Spleen (tissue), 11 donors: Measurements from ENCODE around the gene CASP7. TPM values are rescaled to one million over a fixed set of nuclear protein-coding genes. Genes with fewer than 3 reads are reported as not detected.

ENCODE experiments used
- DNase-seq: peaks from one replicate; pipeline ENCODE4 v3.0.0-alpha.2; 2020
- H3K27ac ChIP-seq, 8 donors: fragments of 200-600 bp; sonication (generic) in 7 of 8; 1 replicate in 4 of 8; 2 replicates in 4 of 8; pipeline versions ENCODE4 v1.5.0 to v1.8.0; 2016 to 2021; ENCODE audit warnings: inconsistent platforms in 4 of 8, mild to moderate bottlenecking in 4 of 8, moderate library complexity in 1 of 8
- H3K27me3 ChIP-seq, 7 donors: fragments of 200-600 bp; sonication (generic) in 6 of 7; replicated peaks in 1 of 7; 1 replicate in 4 of 7; 2 replicates in 3 of 7; pipeline versions ENCODE4 v1.5.0 to v1.8.0; 2016 to 2021; ENCODE audit warnings: inconsistent platforms in 3 of 7, mild to moderate bottlenecking in 1 of 7
- H3K36me3 ChIP-seq, 6 donors: fragments of 200-600 bp; sonication (generic) in 5 of 6; 1 replicate in 4 of 6; 2 replicates in 2 of 6; pipeline versions ENCODE4 v1.5.0 to v1.8.0; 2016 to 2021; ENCODE audit warnings: inconsistent platforms in 2 of 6
- H3K4me1 ChIP-seq, 6 donors: fragments of 200-600 bp; sonication (generic) in 5 of 6; 1 replicate in 3 of 6; 2 replicates in 3 of 6; pipeline versions ENCODE4 v1.5.0 to v1.8.0; 2016 to 2021; ENCODE audit warnings: inconsistent platforms in 3 of 6
- H3K4me3 ChIP-seq, 8 donors: fragments of 200-600 bp; sonication (generic) in 7 of 8; 1 replicate in 4 of 8; 2 replicates in 4 of 8; pipeline versions ENCODE4 v1.5.0 to v1.8.0; 2016 to 2021; ENCODE audit warnings: inconsistent platforms in 4 of 8, mild to moderate bottlenecking in 4 of 8, moderate library complexity in 2 of 8
- H3K9me3 ChIP-seq, 8 donors: fragments of 200-600 bp; sonication (generic) in 7 of 8; 1 replicate in 4 of 8; 2 replicates in 4 of 8; pipeline versions ENCODE4 v1.5.0 to v1.8.0; 2016 to 2021; ENCODE audit warnings: inconsistent platforms in 4 of 8
- POLR2A ChIP-seq, 3 donors: fragments of 450-650 bp; IDR thresholded peaks; one replicate each; pipeline ENCODE4 v1.5.1; 2017; ENCODE audit warnings: antibody characterized with exemption in 3 of 3, mild to moderate bottlenecking in 1 of 3
- POLR2AphosphoS5 ChIP-seq, 3 donors: sonication (generic); formaldehyde crosslinking; IDR thresholded peaks; one replicate each; pipeline ENCODE4 v1.5.1; 2017; ENCODE audit warnings: antibody characterized with exemption in 3 of 3
- WGBS, 5 donors: extraction: QIAGEN DNeasy Blood & Tissue Kit in 3 of 5; methylation state at CpG; one replicate each; pipeline versions ENCODE4 v1.1.5 to v1.1.7; 2013 to 2018; 5-methylcytosine and 5-hydroxymethylcytosine counted together
- intact Hi-C: fragments of 100-400 bp; cut with DNase I; formaldehyde crosslinking; loops from one replicate; pipeline ENCODE4 v1.15.0; 2023; ENCODE audit warnings: low total_unique reads
- polyA plus RNA-seq, 3 donors: library from polyadenylated mRNA; stranded (reverse); fragments of 200-250 nt; gene quantifications; one replicate each; pipeline ENCODE4 v1.2.1, GENCODE V29; 2013
- total RNA-seq, 7 donors: library from RNA; depleted of rRNA in 3 of 7; stranded (reverse); fragments of >200 nt in 3 of 7; fragmentation: NEBNext Ultra II Directional in 4 of 7; extraction: Animal tissue kit (Norgen Biotek cat#: 25700) in 4 of 7; gene quantifications; one replicate each; pipeline versions ENCODE4 v1.1.0 to v1.2.1, GENCODE V29; 2016 to 2021
- TF ChIP-seq, protein P1 (sequence below), 11 experiments: fragments of 200-600 bp in 7 of 11; fragments of 450-650 bp in 4 of 11; sonication (generic) in 4 of 11; IDR thresholded peaks in 8 of 11; conservative IDR thresholded peaks in 3 of 11; 1 replicate in 7 of 11; 2 replicates in 4 of 11; pipeline versions ENCODE4 v1.4.0 to v1.8.0; 2016 to 2021; ENCODE audit warnings: antibody characterized with exemption in 11 of 11, inconsistent platforms in 4 of 11, mild to moderate bottlenecking in 1 of 11
- donor health status: healthy with polysubstance abuse.
- donor health status: DM: no; HTN: no; CAD: no; lungs with moderate emphysema.
- donor health status: DM: no; HTN: no; CAD: no.
- donor health status: Bipolar disorder and iron deficiency.
- donor health status: healthy.
- donor health status: DM: no; HTN: no; CAD: no.
- donor health status: DM: yes; HTN: yes; CAD: no.

CASP7 gene
- total and polyA plus RNA-seq, 10 donors, result 10.4 to 27.3 (median 19.2) TPM

DNA sequence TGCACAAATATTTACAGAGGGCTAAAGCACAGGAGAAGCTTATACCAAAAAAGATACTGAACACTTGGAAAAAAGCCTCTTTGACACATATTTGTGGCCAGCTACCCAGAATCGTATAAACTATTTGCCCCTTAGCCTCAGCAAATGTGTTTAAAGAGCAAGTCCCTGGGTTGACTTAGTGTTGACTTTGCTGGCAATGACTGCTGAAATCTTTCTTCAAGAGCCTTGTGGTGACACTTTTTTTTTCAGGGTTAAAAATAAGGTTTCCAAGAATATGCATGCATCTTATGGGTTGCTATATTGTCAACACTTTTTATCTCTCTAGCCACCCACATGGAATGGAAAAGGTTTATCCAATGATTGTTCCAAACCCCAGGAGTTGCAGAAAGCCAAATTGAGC lies 56.9 kb downstream of the CASP7 start:
- Histone ChIP-seq H3K4me3 (no peak overlapping the region), H3K9me3 (no peaks in the 10 kb centered on the region), H3K36me3 (peaks cover 0 to 24% (median 0%) of the 10 kb centered on the region in 6 donors), H3K27me3 (no peaks in the 10 kb centered on the region), H3K4me1 (peaks cover 0 to 6% (median 0%) of the 10 kb centered on the region in 6 donors), H3K27ac (no peak overlapping the region)
- intact Hi-C loops, result no loop called here
- 62 to 95% (median 73%) methylated on average over 1 of the region's 1 CpG for WGBS, 5 donors
- TF ChIP-seq POLR2A (IDR thresholded peaks at IDR 0.05) (no peak), POLR2AphosphoS5 (IDR thresholded peaks at IDR 0.05) (no peak)
- TF ChIP-seq, protein P1, sequence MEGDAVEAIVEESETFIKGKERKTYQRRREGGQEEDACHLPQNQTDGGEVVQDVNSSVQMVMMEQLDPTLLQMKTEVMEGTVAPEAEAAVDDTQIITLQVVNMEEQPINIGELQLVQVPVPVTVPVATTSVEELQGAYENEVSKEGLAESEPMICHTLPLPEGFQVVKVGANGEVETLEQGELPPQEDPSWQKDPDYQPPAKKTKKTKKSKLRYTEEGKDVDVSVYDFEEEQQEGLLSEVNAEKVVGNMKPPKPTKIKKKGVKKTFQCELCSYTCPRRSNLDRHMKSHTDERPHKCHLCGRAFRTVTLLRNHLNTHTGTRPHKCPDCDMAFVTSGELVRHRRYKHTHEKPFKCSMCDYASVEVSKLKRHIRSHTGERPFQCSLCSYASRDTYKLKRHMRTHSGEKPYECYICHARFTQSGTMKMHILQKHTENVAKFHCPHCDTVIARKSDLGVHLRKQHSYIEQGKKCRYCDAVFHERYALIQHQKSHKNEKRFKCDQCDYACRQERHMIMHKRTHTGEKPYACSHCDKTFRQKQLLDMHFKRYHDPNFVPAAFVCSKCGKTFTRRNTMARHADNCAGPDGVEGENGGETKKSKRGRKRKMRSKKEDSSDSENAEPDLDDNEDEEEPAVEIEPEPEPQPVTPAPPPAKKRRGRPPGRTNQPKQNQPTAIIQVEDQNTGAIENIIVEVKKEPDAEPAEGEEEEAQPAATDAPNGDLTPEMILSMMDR (IDR thresholded peaks at IDR 0.05 in 8 of 11, conservative IDR thresholded peaks at IDR 0.05 in 3 of 11), result no peak
- no peak for DNase-seq

- intact Hi-C loops, result no loop called here
- 63 to 75% (median 68%) methylated on average over 4 of the region's 4 CpGs for WGBS, 5 donors
- Histone ChIP-seq H3K27me3 (no peaks in the 10 kb centered on the region), H3K9me3 (no peaks in the 10 kb centered on the region), H3K4me3 (no peak overlapping the region), H3K4me1 (peaks cover 0 to 6% (median 0%) of the 10 kb centered on the region in 6 donors), H3K36me3 (peaks cover 0 to 3% (median 0%) of the 10 kb centered on the region in 6 donors), H3K27ac (no peak overlapping the region)
- no peak for DNase-seq
- TF ChIP-seq POLR2A (IDR thresholded peaks at IDR 0.05), result no peak
- TF ChIP-seq, protein P1 (IDR thresholded peaks at IDR 0.05 in 8 of 11, conservative IDR thresholded peaks at IDR 0.05 in 3 of 11), result no peak
- TF ChIP-seq POLR2AphosphoS5 (IDR thresholded peaks at IDR 0.05), result no peak
Measured at GRCh38 chr10:113739031-113739430, 59.3 kb downstream of the CASP7 start.

GRCh38 chr10:113739577-113739976 lies 59.9 kb downstream of the CASP7 start:
- 56 to 83% (median 72%) methylated on average over 3 of the region's 3 CpGs for WGBS, 5 donors
- peaks cover 0 to 6% (median 0%) of the 10 kb centered on the region in 6 donors for H3K4me1 ChIP-seq
- DNase-seq, result no peak
- no peaks in the 10 kb centered on the region for H3K9me3 ChIP-seq
- TF ChIP-seq, protein P1 (IDR thresholded peaks at IDR 0.05 in 8 of 11, conservative IDR thresholded peaks at IDR 0.05 in 3 of 11), result no peak
- TF ChIP-seq POLR2AphosphoS5 (IDR thresholded peaks at IDR 0.05) (no peak), POLR2A (IDR thresholded peaks at IDR 0.05) (no peak)
- no peaks in the 10 kb centered on the region for H3K27me3 ChIP-seq
- no peak overlapping the region for H3K27ac ChIP-seq
- intact Hi-C loops, result no loop called here
- H3K4me3 ChIP-seq, result no peak overlapping the region
- H3K36me3 ChIP-seq, result no peaks in the 10 kb centered on the region

DNA sequence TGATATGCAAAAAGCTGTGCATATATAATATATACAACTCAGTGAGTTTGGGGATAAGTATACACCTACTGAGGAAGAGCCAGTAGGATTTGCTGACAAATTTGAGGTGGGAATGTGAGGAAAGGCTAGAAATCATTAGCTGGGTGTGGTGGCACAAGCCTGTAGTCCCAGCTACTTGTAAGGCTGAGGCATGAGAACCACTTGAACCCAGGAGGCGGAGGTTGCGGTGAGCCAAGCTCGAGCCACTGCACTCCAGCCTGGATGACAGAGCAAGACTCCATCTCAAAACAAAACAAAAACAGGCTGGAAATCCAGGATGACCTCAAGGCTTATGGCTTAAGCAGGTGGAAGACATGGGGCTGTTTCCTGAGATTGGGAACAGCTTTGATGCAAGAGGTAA lies 61.1 kb downstream of the CASP7 start:
- TF ChIP-seq POLR2A (IDR thresholded peaks at IDR 0.05), result no peak
- intact Hi-C loops, result no loop called here
- H3K4me1 ChIP-seq, result peaks cover 0 to 4% (median 0%) of the 10 kb centered on the region in 6 donors
- DNase-seq, result no peak
- H3K27me3 ChIP-seq, result no peaks in the 10 kb centered on the region
- H3K4me3 ChIP-seq, result no peak overlapping the region
- no peaks in the 10 kb centered on the region for H3K36me3 ChIP-seq
- H3K9me3 ChIP-seq, result no peaks in the 10 kb centered on the region
- no peak overlapping the region for H3K27ac ChIP-seq
- WGBS, 5 donors, result 87 to 96% (median 89%) methylated on average over 3 of the region's 3 CpGs

DNA sequence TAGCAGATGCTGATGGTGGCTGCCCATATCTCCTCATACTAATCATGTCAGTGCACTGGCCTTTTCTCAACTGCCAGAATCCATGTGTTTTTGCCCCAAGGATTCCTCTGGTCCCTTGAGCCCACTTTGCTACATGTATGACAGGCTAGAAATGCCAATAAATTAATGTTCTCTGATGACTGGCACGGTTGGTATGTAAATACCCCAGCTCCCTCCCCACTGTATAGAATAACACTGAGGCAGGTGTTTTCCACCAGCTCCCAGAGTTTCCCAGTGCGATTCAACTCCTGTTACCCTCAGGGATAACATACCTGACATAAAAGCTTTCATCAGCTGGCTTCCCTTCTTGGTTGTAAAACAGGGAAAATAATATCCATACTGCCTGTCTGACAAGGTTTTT lies 62.8 kb downstream of the CASP7 start:
- no peak for DNase-seq
- Histone ChIP-seq H3K27ac (no peak overlapping the region), H3K27me3 (no peaks in the 10 kb centered on the region), H3K4me3 (no peak overlapping the region), H3K4me1 (peaks cover 0 to 6% (median 0%) of the 10 kb centered on the region in 6 donors), H3K36me3 (no peaks in the 10 kb centered on the region), H3K9me3 (no peaks in the 10 kb centered on the region)
- intact Hi-C loops, result no loop called here
- TF ChIP-seq POLR2AphosphoS5 (IDR thresholded peaks at IDR 0.05) (no peak), POLR2A (IDR thresholded peaks at IDR 0.05) (no peak)
- TF ChIP-seq, protein P1 (IDR thresholded peaks at IDR 0.05 in 8 of 11, conservative IDR thresholded peaks at IDR 0.05 in 3 of 11), result no peak
- 78 to 97% (median 86%) methylated on average over 2 of the region's 2 CpGs for WGBS, 5 donors
